Gastrocnemius medialis (tissue), 4 donors: Measurements from ENCODE around the gene CALM1.

Experiments used
- CTCF ChIP-seq, 5 experiments: fragments of 450-650 bp in 3 of 5; fragments of 200-600 bp in 2 of 5; sonication (generic) in 2 of 5; IDR thresholded peaks in 4 of 5; conservative IDR thresholded peaks in 1 of 5; 1 replicate in 4 of 5; 2 replicates in 1 of 5; pipeline ENCODE4 v1.5.1; 2016 to 2019; ENCODE audit warnings: antibody characterized with exemption in 5 of 5, mild to moderate bottlenecking in 3 of 5, moderate library complexity in 3 of 5
- POLR2A ChIP-seq, 2 donors: fragments of 450-650 bp; IDR thresholded peaks; one replicate each; pipeline ENCODE4 v1.6.1; 2017; ENCODE audit warnings: antibody characterized with exemption in 2 of 2, mild to moderate bottlenecking in 2 of 2, moderate library complexity in 2 of 2

- TF ChIP-seq CTCF (IDR thresholded peaks at IDR 0.05 in 4 of 5, conservative IDR thresholded peaks at IDR 0.05 in 1 of 5) (no peak), POLR2A (IDR thresholded peaks at IDR 0.05) (no peak)
Measured at GRCh38 chr14:90361865-90362557, 34.8 kb upstream of the CALM1 start.
